Gastrocnemius medialis (tissue), 4 donors: ENCODE results near the gene SLC26A9. TPM values are rescaled to one million over a fixed set of nuclear protein-coding genes. Genes with fewer than 3 reads are reported as not detected.

Experiments used
- ATAC-seq, 2 donors: fragments of 150-250 bp; one replicate each; pipeline ENCODE4 v1.9.1; 2016
- DNase-seq, 2 donors: peaks; one replicate each; pipeline ENCODE4 v3.0.0-alpha.2; 2019
- H3K27ac ChIP-seq, 4 donors: fragments of 200-600 bp; sonication (generic); 1 replicate in 1 of 4; 2 replicates in 3 of 4; pipeline ENCODE4 v1.5.1; 2016 to 2018; ENCODE audit warnings: mild to moderate bottlenecking in 2 of 4, moderate library complexity in 1 of 4
- H3K27me3 ChIP-seq, 3 donors: fragments of 200-600 bp; sonication (generic) in 2 of 3; 1 replicate in 1 of 3; 2 replicates in 2 of 3; pipeline versions ENCODE4 v1.5.1 to v1.6.0; 2016 to 2019; ENCODE audit warnings: mild to moderate bottlenecking in 1 of 3, moderate library complexity in 1 of 3
- H3K36me3 ChIP-seq, 2 donors: fragments of 200-600 bp; sonication (generic) in 1 of 2; one replicate each; pipeline ENCODE4 v1.5.1; 2017 to 2018
- H3K4me1 ChIP-seq, 2 donors: fragments of 200-600 bp; sonication (generic) in 1 of 2; one replicate each; pipeline ENCODE4 v1.5.1; 2016 to 2017; ENCODE audit warnings: mild to moderate bottlenecking in 2 of 2
- H3K4me3 ChIP-seq, 4 donors: fragments of 200-600 bp; sonication (generic) in 3 of 4; 1 replicate in 1 of 4; 2 replicates in 3 of 4; pipeline ENCODE4 v1.5.1; 2016 to 2019; ENCODE audit warnings: mild to moderate bottlenecking in 2 of 4
- H3K9me3 ChIP-seq, 3 donors: fragments of 200-600 bp; sonication (generic) in 2 of 3; 1 replicate in 1 of 3; 2 replicates in 2 of 3; pipeline ENCODE4 v1.5.1; 2016 to 2019
- POLR2A ChIP-seq, 2 donors: fragments of 450-650 bp; IDR thresholded peaks; one replicate each; pipeline ENCODE4 v1.6.1; 2017; ENCODE audit warnings: antibody characterized with exemption in 2 of 2, mild to moderate bottlenecking in 2 of 2, moderate library complexity in 2 of 2
- in situ Hi-C, 4 donors: fragments of 200-750 bp; cut with MboI; loops; one replicate each; pipeline versions ENCODE4 v1.15.0 to v1.8.0; 2017; ENCODE audit warnings: low sequenced_read_pairs in 4 of 4
- intact Hi-C: fragments of 100-400 bp; cut with DNase I; formaldehyde crosslinking; loops from one replicate; pipeline ENCODE4 v1.15.1; 2023; ENCODE audit warnings: low total_unique reads
- total RNA-seq, 4 donors: library from RNA; depleted of rRNA; stranded (reverse); fragments of >200 nt; gene quantifications; one replicate each; pipeline versions ENCODE4 v1.1.0 to v1.2.3, GENCODE V29; 2016
- TF ChIP-seq, protein P1 (sequence below), 5 experiments: fragments of 450-650 bp in 3 of 5; fragments of 200-600 bp in 2 of 5; sonication (generic) in 2 of 5; IDR thresholded peaks in 4 of 5; conservative IDR thresholded peaks in 1 of 5; 1 replicate in 4 of 5; 2 replicates in 1 of 5; pipeline ENCODE4 v1.5.1; 2016 to 2019; ENCODE audit warnings: antibody characterized with exemption in 5 of 5, mild to moderate bottlenecking in 3 of 5, moderate library complexity in 3 of 5

SLC26A9 gene
- total RNA-seq, 4 donors from 2014 or later, result 0.10 to 0.32 (median 0.26) TPM

DNA sequence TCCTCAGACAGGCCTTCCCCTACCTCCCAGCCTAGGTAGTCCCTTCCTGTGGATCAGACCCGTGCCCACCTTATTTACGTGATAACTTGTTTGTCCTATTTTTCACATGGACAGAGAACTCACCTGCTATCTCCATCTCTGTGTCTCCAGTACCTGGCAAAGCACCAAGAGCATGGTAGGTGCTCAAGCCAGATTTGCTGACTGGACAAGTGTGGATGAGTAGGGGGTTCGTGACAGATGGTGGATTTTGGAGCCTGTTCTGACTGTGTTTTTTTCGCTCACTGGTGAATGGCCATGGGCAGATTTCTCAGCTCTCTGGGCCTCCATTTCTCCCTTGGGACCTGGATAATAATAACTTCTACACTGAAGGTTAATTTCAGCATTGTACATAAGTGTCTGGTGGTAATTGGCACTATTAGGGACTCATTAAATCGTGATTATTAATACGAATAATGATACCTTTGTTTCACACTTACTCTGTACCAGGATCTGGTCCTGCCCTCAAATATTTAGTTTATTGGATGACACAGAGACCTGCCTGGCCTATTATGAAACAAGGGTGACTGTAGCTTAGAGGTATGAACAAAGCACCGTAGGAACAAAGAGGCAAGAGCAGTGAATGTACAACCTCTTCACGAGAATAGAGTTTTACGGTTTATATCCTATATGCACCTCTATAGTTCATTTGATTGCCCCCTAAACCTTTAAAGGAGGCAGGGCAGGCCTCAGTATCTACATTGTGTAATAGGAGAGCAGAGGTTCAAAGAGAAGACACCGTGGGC lies 24.5 kb upstream of the SLC26A9 start:
- TF ChIP-seq, protein P1, sequence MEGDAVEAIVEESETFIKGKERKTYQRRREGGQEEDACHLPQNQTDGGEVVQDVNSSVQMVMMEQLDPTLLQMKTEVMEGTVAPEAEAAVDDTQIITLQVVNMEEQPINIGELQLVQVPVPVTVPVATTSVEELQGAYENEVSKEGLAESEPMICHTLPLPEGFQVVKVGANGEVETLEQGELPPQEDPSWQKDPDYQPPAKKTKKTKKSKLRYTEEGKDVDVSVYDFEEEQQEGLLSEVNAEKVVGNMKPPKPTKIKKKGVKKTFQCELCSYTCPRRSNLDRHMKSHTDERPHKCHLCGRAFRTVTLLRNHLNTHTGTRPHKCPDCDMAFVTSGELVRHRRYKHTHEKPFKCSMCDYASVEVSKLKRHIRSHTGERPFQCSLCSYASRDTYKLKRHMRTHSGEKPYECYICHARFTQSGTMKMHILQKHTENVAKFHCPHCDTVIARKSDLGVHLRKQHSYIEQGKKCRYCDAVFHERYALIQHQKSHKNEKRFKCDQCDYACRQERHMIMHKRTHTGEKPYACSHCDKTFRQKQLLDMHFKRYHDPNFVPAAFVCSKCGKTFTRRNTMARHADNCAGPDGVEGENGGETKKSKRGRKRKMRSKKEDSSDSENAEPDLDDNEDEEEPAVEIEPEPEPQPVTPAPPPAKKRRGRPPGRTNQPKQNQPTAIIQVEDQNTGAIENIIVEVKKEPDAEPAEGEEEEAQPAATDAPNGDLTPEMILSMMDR (IDR thresholded peaks at IDR 0.05 in 4 of 5, conservative IDR thresholded peaks at IDR 0.05 in 1 of 5), result no peak
- TF ChIP-seq POLR2A (IDR thresholded peaks at IDR 0.05), result no peak
- H3K27me3 ChIP-seq, result no peaks in the 10 kb centered on the region
- no peak overlapping the region for H3K27ac ChIP-seq
- H3K4me1 ChIP-seq, result peaks cover 16 to 28% of the 10 kb centered on the region in 2 donors
- H3K4me3 ChIP-seq, result no peak overlapping the region
- intact Hi-C loops (no loop called here), in situ Hi-C loops (loop anchor here in 1 of 4 donors (5.0 kb wide), 1 partner anchor 175 kb away; no protein-coding TSS in a partner anchor)
- no peaks in the 10 kb centered on the region for H3K36me3 ChIP-seq
- ATAC-seq (no peak), DNase-seq (no peak)
- no peaks in the 10 kb centered on the region for H3K9me3 ChIP-seq

DNA sequence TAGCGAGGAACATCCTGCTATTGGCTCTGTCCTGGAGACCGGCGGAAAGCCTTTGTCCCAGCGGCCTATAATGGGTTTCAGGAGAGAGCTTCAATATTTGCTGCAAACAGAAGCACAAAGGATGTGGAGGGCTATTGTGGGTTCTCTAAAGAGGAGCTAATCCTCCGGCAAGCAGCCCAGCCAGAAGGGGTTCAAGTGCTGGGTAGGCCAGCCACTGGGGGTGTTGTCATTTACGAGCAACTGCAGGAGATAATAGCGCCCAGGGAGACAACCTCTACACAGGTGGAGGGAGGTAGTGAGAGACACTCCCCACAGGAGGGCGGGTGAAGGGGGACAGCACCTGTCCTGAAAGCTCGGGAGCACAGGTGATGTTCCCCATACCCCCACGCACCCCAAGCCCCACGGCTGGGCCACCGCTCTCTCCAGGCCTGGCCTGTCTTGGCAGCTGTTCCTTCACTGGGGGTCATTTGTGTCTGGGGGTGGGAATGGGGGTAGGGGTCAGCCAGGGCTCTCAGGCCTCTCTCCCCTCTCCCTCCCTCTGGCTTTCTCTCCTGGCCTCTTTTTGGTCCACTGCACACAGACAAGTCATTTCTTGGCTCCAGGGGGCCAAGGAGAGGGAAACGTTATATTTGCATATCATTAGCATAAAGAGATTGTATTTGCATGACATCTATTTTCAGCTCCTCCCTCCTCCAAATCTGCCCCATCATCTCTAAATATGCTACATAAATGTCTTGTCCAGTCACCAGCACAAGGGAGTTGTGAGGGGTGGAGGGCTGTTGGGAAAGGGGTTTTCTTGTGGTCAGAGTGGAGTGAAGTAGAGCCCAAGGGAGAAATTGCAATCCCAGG lies 22.0 kb upstream of the SLC26A9 start:
- Histone ChIP-seq H3K27ac (no peak overlapping the region), H3K27me3 (no peaks in the 10 kb centered on the region), H3K4me1 (peaks cover 20 to 27% of the 10 kb centered on the region in 2 donors), H3K9me3 (no peaks in the 10 kb centered on the region), H3K36me3 (no peaks in the 10 kb centered on the region), H3K4me3 (no peak overlapping the region)
- no peak for DNase-seq
- in situ Hi-C loops, result loop anchor here in 1 of 4 donors (5.0 kb wide), 1 partner anchor 173 kb away; no protein-coding TSS in a partner anchor
- no peak for TF ChIP-seq POLR2A (IDR thresholded peaks at IDR 0.05)
- no peak for ATAC-seq
- intact Hi-C loops, result no loop called here

DNA sequence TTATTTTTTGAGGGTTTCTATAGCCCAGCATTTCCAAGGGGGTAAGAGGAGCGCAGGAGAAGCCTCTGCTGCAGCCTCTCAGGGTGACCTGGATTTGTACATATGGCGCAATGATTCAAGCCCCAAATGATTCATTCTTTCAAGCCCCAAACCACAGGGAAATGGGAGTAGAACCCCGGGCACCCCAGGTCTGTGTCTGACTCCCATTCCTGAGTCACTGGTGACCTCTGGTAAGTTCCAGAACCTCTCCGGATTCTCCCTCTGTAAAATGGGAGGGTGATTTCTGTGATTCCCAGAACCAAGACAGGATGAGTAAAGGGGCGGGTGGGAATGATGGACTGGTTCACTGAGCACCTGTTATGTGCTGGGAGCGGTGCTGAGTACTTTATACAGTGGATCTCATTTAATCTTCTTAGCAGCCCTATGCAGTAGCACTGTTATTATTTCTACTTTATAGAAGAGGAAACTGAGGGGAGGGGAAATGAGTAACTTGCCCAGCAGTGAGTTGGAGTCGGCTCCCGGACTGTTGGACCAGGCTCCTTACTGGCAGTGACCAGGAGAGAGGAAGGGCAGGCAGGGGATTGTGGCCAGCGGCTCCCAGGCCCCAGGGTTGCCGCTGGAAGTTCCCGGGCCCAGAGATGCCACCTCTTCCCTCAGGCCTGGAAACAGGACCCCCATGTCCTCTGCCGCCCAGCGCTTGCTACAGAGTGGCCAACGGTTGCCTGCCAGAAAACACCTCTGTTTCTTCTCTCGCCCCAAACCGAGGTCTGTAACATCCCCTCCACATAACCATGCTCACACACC lies 20.3 kb upstream of the SLC26A9 start:
- no peak for ATAC-seq
- Histone ChIP-seq H3K27ac (no peak overlapping the region), H3K9me3 (no peaks in the 10 kb centered on the region), H3K36me3 (no peaks in the 10 kb centered on the region), H3K4me1 (peaks cover 18 to 22% of the 10 kb centered on the region in 2 donors), H3K27me3 (no peaks in the 10 kb centered on the region), H3K4me3 (no peak overlapping the region)
- TF ChIP-seq POLR2A (IDR thresholded peaks at IDR 0.05), result no peak
- TF ChIP-seq, protein P1 (IDR thresholded peaks at IDR 0.05 in 4 of 5, conservative IDR thresholded peaks at IDR 0.05 in 1 of 5), result no peak
- DNase-seq, result no peak
- in situ Hi-C loops (no loop called here), intact Hi-C loops (no loop called here)

DNA sequence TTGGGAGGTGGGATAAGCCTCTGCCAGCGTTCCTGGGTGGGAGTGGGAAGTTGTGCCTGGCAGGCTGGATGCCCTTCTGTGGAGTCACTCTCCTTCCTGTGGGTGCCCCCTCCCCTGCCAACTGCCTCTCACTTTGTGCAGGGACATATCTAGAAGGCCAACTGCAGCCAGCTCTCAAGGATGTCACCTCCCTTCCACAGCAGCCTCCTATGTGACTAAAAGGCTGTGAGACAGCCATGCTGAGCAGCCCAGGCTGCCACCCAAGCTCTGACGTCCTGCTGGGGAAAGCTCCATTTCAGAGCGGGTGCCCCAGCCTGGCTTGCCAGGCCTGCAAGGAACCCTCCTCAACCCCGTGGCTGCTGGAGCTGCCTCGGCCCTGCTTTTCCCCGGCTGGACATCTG lies 19.6 kb upstream of the SLC26A9 start:
- intact Hi-C loops, result no loop called here
- ATAC-seq (no peak), DNase-seq (no peak)
- no peak for TF ChIP-seq POLR2A (IDR thresholded peaks at IDR 0.05)
- TF ChIP-seq, protein P1 (IDR thresholded peaks at IDR 0.05 in 4 of 5, conservative IDR thresholded peaks at IDR 0.05 in 1 of 5), result no peak
- Histone ChIP-seq H3K27ac (peak overlapping the region in 1 of 4 donors; percentile 55), H3K36me3 (no peaks in the 10 kb centered on the region), H3K27me3 (no peaks in the 10 kb centered on the region), H3K4me3 (no peak overlapping the region), H3K9me3 (no peaks in the 10 kb centered on the region), H3K4me1 (peaks cover 18 to 22% of the 10 kb centered on the region in 2 donors)
- in situ Hi-C loops, result no loop called here
